GF-D8 (cell line): ENCODE data around the gene CYP27B1.
"Not testable (repeated sequence)": the region's sequence is repeated elsewhere in the genome, so short reads cannot be mapped to it uniquely, and the experiment has no call there.

Experiments
- DNase-seq: peaks from one replicate; lab custom pipeline; 2025; lab: John Stamatoyannopoulos, UW

Gene CYP27B1

GRCh38 chr12:57782608-57783465, 16.0 kb upstream of the CYP27B1 start, which contains the start of gene TSFM:
TSS of gene TSFM (plus strand) at chr12:57782787. CDS start at chr12:57782802, 15 bp downstream.
- DNase-seq: peak; percentile 64

- no peak for DNase-seq
Observed at GRCh38 chr12:57782243-57782607, 15.3 kb upstream of the CYP27B1 start.

- no peak for DNase-seq
Observed at GRCh38 chr12:57781801-57782200, 14.9 kb upstream of the CYP27B1 start.

- DNase-seq: peak; percentile 69
Observed at GRCh38 chr12:57781244-57781643, 14.4 kb upstream of the CYP27B1 start.

- no peak for DNase-seq
Observed at GRCh38 chr12:57780284-57780897, 13.5 kb upstream of the CYP27B1 start.

- no peak for DNase-seq
Observed at GRCh38 chr12:57779736-57780135, 12.9 kb upstream of the CYP27B1 start.

- no peak for DNase-seq
Observed at GRCh38 chr12:57777911-57778310, 11.0 kb upstream of the CYP27B1 start.

- no peak for DNase-seq
Observed at GRCh38 chr12:57777367-57777766, 10.5 kb upstream of the CYP27B1 start.

- no peak for DNase-seq
Observed at GRCh38 chr12:57776247-57776587, 9.3 kb upstream of the CYP27B1 start.

GRCh38 chr12:57775563-57776246, 8.8 kb upstream of the CYP27B1 start:
- peak; percentile 76 for DNase-seq

GRCh38 chr12:57775044-57775443, 8.2 kb upstream of the CYP27B1 start:
- DNase-seq: no peak

GRCh38 chr12:57774634-57775033, 7.8 kb upstream of the CYP27B1 start:
- not testable (repeated sequence) for DNase-seq

GRCh38 chr12:57772429-57773322, 5.8 kb upstream of the CYP27B1 start, which contains the start of gene EEF1AKMT3:
TSS of gene EEF1AKMT3 (plus strand) at chr12:57772614. CDS start at chr12:57772725, 111 bp downstream.
- no peak for DNase-seq

- DNase-seq: peak; percentile 88
Observed at GRCh38 chr12:57771873-57772428, 5.1 kb upstream of the CYP27B1 start, which contains the start of gene METTL1. TSS of gene METTL1 (minus strand) at chr12:57772105. CDS start at chr12:57772083, 22 bp downstream.

- DNase-seq: peak; percentile 85
Observed at GRCh38 chr12:57771236-57771872, 4.5 kb upstream of the CYP27B1 start.

- DNase-seq: no peak
Observed at GRCh38 chr12:57770734-57771133, 3.9 kb upstream of the CYP27B1 start.

GRCh38 chr12:57769594-57769993, 2.7 kb upstream of the CYP27B1 start:
- no peak for DNase-seq

- DNase-seq: no peak
Observed at GRCh38 chr12:57767876-57768275, 998 bp upstream of the CYP27B1 start.

GRCh38 chr12:57767305-57767698, 424 bp upstream of the CYP27B1 start:
- DNase-seq: no peak

- DNase-seq: no peak
Observed at GRCh38 chr12:57765698-57766463, 997 bp downstream of the CYP27B1 start.
